Right lobe of liver (tissue), 4 donors: ENCODE data around the gene CYP3A4.

Experiments
- CTCF ChIP-seq, 4 donors: fragments of 200-600 bp in 3 of 4; fragments of 450-650 bp in 1 of 4; IDR thresholded peaks; one replicate each; pipeline versions ENCODE4 v1.5.1 to v1.8.0; 2016 to 2022; ENCODE audit warnings: antibody characterized with exemption in 4 of 4, mild to moderate bottlenecking in 2 of 4
- POLR2A ChIP-seq: fragments of 450-650 bp; IDR thresholded peaks from one replicate; pipeline ENCODE4 v1.6.1; 2017; ENCODE audit warnings: antibody characterized with exemption, mild to moderate bottlenecking
- donor health status: DM: no; HTN: no; CAD: no.
- donor health status: DM: no; HTN: no; CAD: no.
- donor health status: DM: no; HTN: yes; CAD: no.

- TF ChIP-seq CTCF (IDR thresholded peaks at IDR 0.05) (no peak), POLR2A (no peak)
These were observed 16.3 kb downstream of the CYP3A4 start for GRCh38 chr7:99767662-99768061.
